ENCODE measurements around the gene MPHOSPH9. TPM values are rescaled to one million over a fixed set of nuclear protein-coding genes. Genes with fewer than 3 reads are reported as not detected.

Gene MPHOSPH9
- total and polyA plus RNA-seq, 2 donors (not counting 3 experiments of a cell fraction or from before 2014, with no cell fraction given), result 7.8 to 42.4 TPM

DNA sequence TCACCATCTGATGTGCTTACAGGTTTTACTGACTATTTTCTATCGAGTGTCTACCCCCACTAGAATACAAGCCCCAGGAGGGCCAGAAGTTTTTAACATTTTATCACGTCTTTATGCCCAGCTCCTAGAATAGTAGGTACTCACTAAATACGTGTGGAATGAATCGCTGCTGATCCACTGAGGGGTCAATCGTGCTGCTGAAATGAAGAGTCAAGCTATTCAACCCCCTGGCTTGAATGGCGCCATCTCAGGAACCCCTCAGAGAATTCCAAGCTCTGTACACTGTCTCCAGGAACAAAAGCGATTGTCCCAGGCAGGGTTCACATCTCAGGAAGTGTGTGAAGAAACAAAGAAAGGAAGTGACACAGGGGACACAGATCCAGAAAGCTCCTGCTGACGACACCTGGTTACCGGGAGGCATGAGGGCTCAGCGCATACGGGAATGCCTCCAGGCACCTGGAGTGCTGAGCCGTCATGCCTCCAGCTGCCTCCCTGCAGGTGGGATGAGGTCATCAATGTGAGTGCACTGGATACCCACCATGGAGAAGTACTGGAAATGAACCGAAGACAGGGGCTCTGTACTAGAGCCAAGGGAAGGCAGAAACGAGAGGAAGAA, 127.6 kb downstream of the MPHOSPH9 start:
- POLR2A ChIA-PET, result no interaction called here
- FAIRE-seq (peak; percentile 93), DNase-seq (ENCODE audit: low read depth, low spot score) (peak; percentile 70)
- TF ChIP-seq POLR2AphosphoS5 (IDR thresholded peaks at IDR 0.05; ENCODE audit: insufficient read depth, low read depth, low read length), result peak; percentile 36
- peak; percentile 74 for TF ChIP-seq JUN (IDR thresholded peaks at IDR 0.05; ENCODE audit: borderline replicate concordance, insufficient read depth, insufficient read length, low read depth)
- TF ChIP-seq POLR2A (IDR thresholded peaks at IDR 0.05; ENCODE audit: low read depth, low read length), result no peak
- dilution Hi-C loops (cut with MboI; ENCODE audit: extremely low pct_ligation_motif_present, low sequenced_read_pairs), result no loop called here
- Histone ChIP-seq H3K79me2 (ENCODE audit: control insufficient read depth, insufficient read depth, low read length) (no peaks in the 10 kb centered on the region), H3K4me3 (replicated peaks in 1 of 3; ENCODE audit: insufficient read depth in 1 of 3, low read depth in 1 of 3, low read length in 3 of 3) (no peak overlapping the region), H3K9me3 (replicated peaks; ENCODE audit: control insufficient read depth, insufficient read depth, low read length) (no peaks in the 10 kb centered on the region), H3K36me3 (ENCODE audit: control insufficient read depth in 2 of 2, extremely low read depth in 1 of 2, insufficient read depth in 2 of 2, low read length in 2 of 2) (no peaks in the 10 kb centered on the region), H3K27me3 (ENCODE audit: control insufficient read depth in 2 of 2, insufficient read depth in 2 of 2, low read length in 2 of 2) (no peaks in the 10 kb centered on the region), H2AFZ (ENCODE audit: low read depth, low read length) (no peak overlapping the region), H4K20me1 (replicated peaks; ENCODE audit: control insufficient read depth, extremely low read depth, insufficient read depth, low read length) (no peaks in the 10 kb centered on the region), H3K4me2 (ENCODE audit: insufficient read depth, low read length) (peak overlapping the region; percentile 10), H3K4me1 (ENCODE audit: control insufficient read depth, extremely low read depth, insufficient read depth, low read length) (peaks cover 29% of the 10 kb centered on the region), H3K9me1 (replicated peaks; ENCODE audit: control insufficient read depth, extremely low read depth, insufficient read depth, low read length) (no peaks in the 10 kb centered on the region), H3K27ac (ENCODE audit: insufficient read depth, low read depth, low read length) (peak overlapping the region; percentile 84), H3K9ac (replicated peaks; ENCODE audit: extremely low read depth, insufficient read depth, low read length) (peak overlapping the region; percentile 54)
- intact Hi-C loops (cut with micrococcal nuclease), result loop anchor here (2.0 kb wide), 1 partner anchor 45 kb away; the partner anchor contains the start of gene PITPNM2
- TSS peak; percentile 65 for BruUV-seq (replicated peaks)
- CTCF ChIA-PET, result interaction anchor here (1.1 to 1.7 kb wide), 8 partner anchors 10 to 133 kb away, joined by 3 to 6 read pairs (median 4); partner anchors contain the start of gene PITPNM2

GRCh38 chr12:123104809-123105208, 128.1 kb downstream of the MPHOSPH9 start:
- no peaks in the 10 kb centered on the region for H3K36me3 ChIP-seq (ENCODE audit: control insufficient read depth in 2 of 2, extremely low read depth in 1 of 2, insufficient read depth in 2 of 2, low read length in 2 of 2)
- dilution Hi-C loops (cut with MboI; ENCODE audit: extremely low pct_ligation_motif_present, low sequenced_read_pairs) (no loop called here), intact Hi-C loops (cut with micrococcal nuclease) (loop anchor here (2.0 kb wide), 1 partner anchor 46 kb away; the partner anchor contains the start of gene PITPNM2)
- CTCF ChIA-PET, result interaction anchor here (1.1 to 1.7 kb wide), 8 partner anchors 9 to 133 kb away, joined by 3 to 6 read pairs (median 4); partner anchors contain the start of gene PITPNM2
- H3K79me2 ChIP-seq (ENCODE audit: control insufficient read depth, insufficient read depth, low read length), result no peaks in the 10 kb centered on the region
- H3K9me1 ChIP-seq (replicated peaks; ENCODE audit: control insufficient read depth, extremely low read depth, insufficient read depth, low read length), result no peaks in the 10 kb centered on the region
- no peak overlapping the region for H3K4me3 ChIP-seq (replicated peaks in 1 of 3; ENCODE audit: insufficient read depth in 1 of 3, low read depth in 1 of 3, low read length in 3 of 3)
- peak overlapping the region; percentile 82 for H3K27ac ChIP-seq (ENCODE audit: insufficient read depth, low read depth, low read length)
- no peak for FAIRE-seq
- no peaks in the 10 kb centered on the region for H4K20me1 ChIP-seq (replicated peaks; ENCODE audit: control insufficient read depth, extremely low read depth, insufficient read depth, low read length)
- BruUV-seq (replicated peaks), result no TSS peak
- H3K4me2 ChIP-seq (ENCODE audit: insufficient read depth, low read length), result peak overlapping the region; percentile 10
- peak overlapping the region; percentile 54 for H3K9ac ChIP-seq (replicated peaks; ENCODE audit: extremely low read depth, insufficient read depth, low read length)
- no peaks in the 10 kb centered on the region for H3K9me3 ChIP-seq (replicated peaks; ENCODE audit: control insufficient read depth, insufficient read depth, low read length)
- H3K27me3 ChIP-seq (ENCODE audit: control insufficient read depth in 2 of 2, insufficient read depth in 2 of 2, low read length in 2 of 2), result no peaks in the 10 kb centered on the region
- no peak overlapping the region for H2AFZ ChIP-seq (ENCODE audit: low read depth, low read length)
- no peak for DNase-seq (ENCODE audit: low read depth, low spot score)
- POLR2A ChIA-PET, result no interaction called here
- TF ChIP-seq GATA2 (IDR thresholded peaks at IDR 0.05; ENCODE audit: insufficient read depth, insufficient read length, low read depth, low read length), result no peak
- TF ChIP-seq JUN (IDR thresholded peaks at IDR 0.05; ENCODE audit: borderline replicate concordance, insufficient read depth, insufficient read length, low read depth), result no peak
- no peak for TF ChIP-seq POLR2A (IDR thresholded peaks at IDR 0.05; ENCODE audit: low read depth, low read length)
- TF ChIP-seq CTCF (IDR thresholded peaks at IDR 0.05; ENCODE audit: extremely low read depth in 1 of 2, insufficient read depth in 1 of 2, low read depth in 1 of 2, low read length in 2 of 2), result no peak
- no peak for TF ChIP-seq EZH2 (IDR thresholded peaks at IDR 0.05; ENCODE audit: borderline replicate concordance, low read depth, low read length, severe bottlenecking)
- no peak for TF ChIP-seq MAX (IDR thresholded peaks at IDR 0.05; ENCODE audit: insufficient read depth, insufficient read length)
- no peak for TF ChIP-seq FOS (IDR thresholded peaks at IDR 0.05; ENCODE audit: borderline replicate concordance, insufficient read depth, low read length)
- no peak for TF ChIP-seq MYC (IDR thresholded peaks at IDR 0.05; ENCODE audit: low read depth, low read length)
- TF ChIP-seq POLR2AphosphoS5 (IDR thresholded peaks at IDR 0.05; ENCODE audit: insufficient read depth, low read depth, low read length), result no peak
- H3K4me1 ChIP-seq (ENCODE audit: control insufficient read depth, extremely low read depth, insufficient read depth, low read length), result peaks cover 29% of the 10 kb centered on the region
